ENCODE results near the gene OR10K2.
"Not testable (repeated sequence)": the region's sequence is repeated elsewhere in the genome, so short reads cannot be mapped to it uniquely, and the experiment has no call there.

GRCh38 chr1:158374101-158374500 is 51.9 kb downstream of the OR10K2 start:
- not testable (repeated sequence) for TF ChIP-seq CHD4 (IDR thresholded peaks at IDR 0.05; ENCODE audit: insufficient read depth, insufficient replicate concordance, low read depth, low read length, poor library complexity, severe bottlenecking); JUN (IDR thresholded peaks at IDR 0.05; ENCODE audit: borderline replicate concordance, low read depth, low read length); JUN (CRISPR knock-in tag; IDR thresholded peaks at IDR 0.05; ENCODE audit: borderline replicate concordance); CTCF (IDR thresholded peaks at IDR 0.05 in 2 of 3, conservative IDR thresholded peaks at IDR 0.05 in 1 of 3; ENCODE audit: insufficient read depth in 2 of 3, low read depth in 1 of 3, low read length in 3 of 3); TAF1 (IDR thresholded peaks at IDR 0.05; ENCODE audit: control insufficient read depth, extremely low read depth, insufficient read depth, low read length, severe bottlenecking); ZNF253 (CRISPR knock-in tag; conservative IDR thresholded peaks at IDR 0.05); E2F1 (CRISPR knock-in tag; IDR thresholded peaks at IDR 0.05); ZNF263 (CRISPR knock-in tag; IDR thresholded peaks at IDR 0.05; ENCODE audit: borderline replicate concordance); SMAD4 (CRISPR knock-in tag; conservative IDR thresholded peaks at IDR 0.05); TCF7L2 (IDR thresholded peaks at IDR 0.05; ENCODE audit: low read depth, low read length); RCOR1 (IDR thresholded peaks at IDR 0.05; ENCODE audit: borderline replicate concordance in 1 of 2, low read depth in 2 of 2, low read length in 2 of 2); SRSF1 (IDR thresholded peaks at IDR 0.05; ENCODE audit: low read depth, low read length); VEZF1 (CRISPR knock-in tag; IDR thresholded peaks at IDR 0.05); ZFP30 (CRISPR knock-in tag; IDR thresholded peaks at IDR 0.05; ENCODE audit: borderline replicate concordance)
- TF ChIP-seq, protein P1, sequence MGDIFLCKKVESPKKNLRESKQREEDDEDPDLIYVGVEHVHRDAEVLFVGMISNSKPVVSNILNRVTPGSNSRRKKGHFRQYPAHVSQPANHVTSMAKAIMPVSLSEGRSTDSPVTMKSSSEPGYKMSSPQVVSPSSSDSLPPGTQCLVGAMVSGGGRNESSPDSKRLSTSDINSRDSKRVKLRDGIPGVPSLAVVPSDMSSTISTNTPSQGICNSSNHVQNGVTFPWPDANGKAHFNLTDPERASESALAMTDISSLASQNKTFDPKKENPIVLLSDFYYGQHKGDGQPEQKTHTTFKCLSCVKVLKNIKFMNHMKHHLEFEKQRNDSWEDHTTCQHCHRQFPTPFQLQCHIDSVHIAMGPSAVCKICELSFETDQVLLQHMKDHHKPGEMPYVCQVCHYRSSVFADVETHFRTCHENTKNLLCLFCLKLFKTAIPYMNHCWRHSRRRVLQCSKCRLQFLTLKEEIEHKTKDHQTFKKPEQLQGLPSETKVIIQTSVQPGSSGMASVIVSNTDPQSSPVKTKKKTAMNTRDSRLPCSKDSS (IDR thresholded peaks at IDR 0.05; ENCODE audit: low read depth, partially characterized antibody): not testable (repeated sequence)
